Umbilical cord (tissue), 2 donors: ENCODE data around the gene GRN. TPM values are rescaled to one million over a fixed set of nuclear protein-coding genes. Genes with fewer than 3 reads are reported as not detected.
"Not testable (repeated sequence)": the region's sequence is repeated elsewhere in the genome, so short reads cannot be mapped to it uniquely, and the experiment has no call there.

Experiments used
- DNase-seq: peaks from one replicate; pipeline ENCODE4 v3.0.0-alpha.2; 2015; ENCODE audit warnings: low spot score
- total RNA-seq: library from RNA; depleted of rRNA; stranded (reverse); fragments of >200 nt; gene quantifications from one replicate; pipeline ENCODE4 v1.2.3, GENCODE V29; 2014; ENCODE audit warnings: low replicate concordance; ENCODE audit not compliant: insufficient read depth

GRN gene
- total RNA-seq, 1 donor from 2014 or later, result 208 TPM

GRCh38 chr17:44321246-44322120 is 23.6 kb upstream of the GRN start:
- DNase-seq, result no peak

- no peak for DNase-seq
Observed at GRCh38 chr17:44322236-44322895, 22.7 kb upstream of the GRN start.

GRCh38 chr17:44323359-44324091 is 21.6 kb upstream of the GRN start:
- no peak for DNase-seq

- no peak for DNase-seq
Observed at GRCh38 chr17:44324092-44324570, 21.0 kb upstream of the GRN start.

DNA sequence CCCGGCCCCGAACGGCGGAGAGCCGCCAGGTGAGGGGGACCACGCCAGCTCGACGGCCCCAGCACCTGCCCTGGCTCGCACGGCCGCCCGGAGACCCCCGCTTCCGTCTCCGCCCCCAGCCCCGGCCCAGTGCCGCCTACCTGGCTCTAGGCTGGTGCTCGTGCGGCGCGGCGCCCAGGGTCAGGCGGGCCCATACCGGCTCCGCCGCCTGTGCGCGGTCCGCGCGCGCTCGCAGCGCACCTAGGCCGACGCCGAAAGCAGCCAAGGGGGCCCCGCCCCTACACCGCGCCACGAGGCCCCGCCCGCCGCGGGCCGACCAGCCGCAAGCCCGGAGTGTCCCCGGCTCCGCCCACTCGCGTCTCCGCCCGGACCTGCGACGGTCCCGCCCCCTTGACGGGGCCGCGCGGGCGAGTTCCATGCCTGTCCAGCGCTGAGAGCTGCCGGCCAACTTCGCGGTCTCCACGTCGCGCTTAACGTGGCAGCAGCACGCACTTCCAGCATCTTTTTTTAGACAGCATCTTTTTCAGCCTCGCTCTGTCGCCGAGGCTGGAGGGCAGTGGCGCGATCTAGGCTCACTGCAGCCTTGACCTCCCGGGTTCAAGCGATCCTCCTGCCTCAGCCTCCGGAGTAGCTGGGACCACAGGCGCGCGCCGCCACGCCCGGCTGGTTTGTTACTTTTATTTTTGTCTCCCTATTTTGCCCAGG is 20.4 kb upstream of the GRN start, which contains the start of gene SLC25A39:
TSS of gene SLC25A39 (minus strand) at position 253 of the 705 bp plus-strand sequence. CDS start 1,261 bp downstream, outside the sequence.
- peak; percentile 95 for DNase-seq

DNA sequence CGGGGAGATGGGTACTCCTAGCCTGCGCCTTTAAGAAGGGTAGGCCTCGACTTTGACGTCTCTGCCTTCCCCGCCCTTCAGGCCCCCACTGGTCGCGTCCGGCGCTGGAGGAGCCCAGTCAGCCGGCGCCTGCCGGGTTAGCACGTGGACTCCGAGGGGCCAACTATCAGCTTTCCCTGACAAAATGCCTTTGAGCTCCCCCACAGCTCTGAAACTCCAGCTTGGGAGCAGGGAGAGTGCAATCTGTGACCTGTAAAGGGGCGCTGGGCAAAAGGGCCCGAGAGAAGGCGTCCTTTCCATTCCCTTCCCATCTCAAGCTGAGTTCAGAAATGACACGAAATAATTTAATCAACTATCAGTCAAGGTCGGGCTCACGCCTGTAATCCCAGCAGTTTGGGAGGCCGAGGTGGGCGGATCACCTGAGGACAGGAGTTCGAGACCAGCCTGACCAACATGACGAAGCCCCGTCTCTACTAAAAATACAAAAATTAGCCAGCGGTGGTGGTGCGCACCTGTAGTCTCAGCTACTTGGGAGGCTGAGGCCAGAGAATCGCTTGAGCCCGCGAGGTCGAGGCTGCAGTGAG is 18.1 kb upstream of the GRN start:
- DNase-seq, result peak; percentile 99

- DNase-seq, result no peak
Observed at GRCh38 chr17:44327715-44328449, 17.2 kb upstream of the GRN start.

- DNase-seq, result not testable (repeated sequence)
Observed at GRCh38 chr17:44329516-44329915, 15.6 kb upstream of the GRN start.

DNA sequence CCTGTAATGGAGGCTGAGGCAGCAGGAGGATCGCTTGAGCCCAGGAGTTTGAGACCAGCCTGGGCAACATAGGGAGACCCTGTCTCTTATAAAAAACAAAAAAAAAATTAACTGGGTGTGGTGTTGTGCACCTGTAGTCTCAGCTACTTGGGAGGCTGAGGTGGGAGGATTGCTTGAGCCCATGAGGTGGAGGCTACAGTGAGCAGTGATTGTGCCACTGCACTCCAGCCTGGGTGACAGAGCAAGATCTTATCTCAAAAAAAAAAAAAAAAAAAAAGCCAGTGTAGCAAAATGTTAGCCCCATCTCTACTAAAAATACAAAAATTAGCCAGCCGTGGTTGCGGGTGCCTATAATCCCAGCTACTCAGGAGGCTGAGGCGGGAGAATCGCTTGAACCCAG is 14.8 kb upstream of the GRN start:
- not testable (repeated sequence) for DNase-seq

DNA sequence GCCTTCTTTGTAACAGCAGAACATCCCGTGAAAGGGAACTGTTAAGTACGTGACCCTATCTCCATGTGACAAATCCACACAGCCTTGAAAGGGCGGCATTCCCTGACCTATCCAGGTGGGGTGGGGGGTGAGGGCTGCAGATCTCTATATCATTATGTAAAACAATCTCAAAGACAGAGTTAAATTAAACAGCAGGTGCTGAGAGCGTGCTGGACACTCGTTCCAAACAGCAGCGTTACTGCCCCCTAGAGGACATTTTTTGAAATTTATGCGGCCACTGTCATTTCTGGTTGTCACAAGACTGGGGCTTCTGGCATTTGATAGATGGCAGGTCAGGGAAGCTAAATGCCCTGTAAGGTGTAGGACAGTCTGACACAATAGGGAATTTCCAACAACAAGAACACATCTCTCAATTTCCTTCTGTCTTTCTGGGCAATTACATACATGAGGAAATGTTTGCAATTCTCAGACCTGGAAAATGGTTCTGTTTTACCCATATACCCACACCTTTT is 13.8 kb upstream of the GRN start:
- peak; percentile 73 for DNase-seq

DNA sequence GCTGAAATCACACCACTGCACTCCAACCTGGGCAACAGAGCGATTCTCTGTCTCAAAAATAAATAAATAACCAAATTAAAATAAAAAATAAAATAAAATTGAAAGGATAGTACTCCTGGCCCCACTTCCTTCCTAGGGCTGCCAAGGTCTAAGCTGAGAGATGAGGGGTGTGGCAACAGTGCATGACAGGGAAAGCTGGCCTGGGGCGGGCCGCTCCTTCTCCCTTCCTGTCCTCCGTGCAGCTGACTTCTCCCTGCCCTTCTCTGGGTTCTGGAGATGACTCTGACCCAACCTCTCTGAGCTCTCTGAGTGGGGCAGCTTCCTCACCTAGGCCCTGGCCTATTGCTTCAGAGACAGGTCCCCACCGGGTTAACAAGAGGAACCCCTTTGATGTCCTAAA is 11.7 kb upstream of the GRN start:
- no peak for DNase-seq

DNA sequence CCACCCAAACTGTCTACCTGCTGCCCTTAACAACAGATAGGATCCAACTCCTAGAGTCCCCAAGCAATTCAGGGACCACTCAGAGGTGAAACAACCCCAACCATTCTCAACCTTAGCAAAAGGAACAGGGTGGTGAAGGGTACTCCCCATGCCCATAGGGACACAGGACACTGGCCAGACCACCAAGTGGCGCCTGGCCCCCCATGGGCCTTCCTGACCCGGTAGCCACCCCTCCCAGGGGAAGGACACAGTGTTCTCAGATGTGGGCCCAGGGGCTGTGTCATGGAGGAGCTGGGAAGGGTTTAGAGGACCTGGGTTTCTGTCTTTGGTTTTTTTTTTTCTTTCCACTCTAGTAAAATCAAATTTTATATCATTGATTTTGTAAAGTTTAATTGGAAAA is 10.8 kb upstream of the GRN start:
- DNase-seq, result no peak

DNA sequence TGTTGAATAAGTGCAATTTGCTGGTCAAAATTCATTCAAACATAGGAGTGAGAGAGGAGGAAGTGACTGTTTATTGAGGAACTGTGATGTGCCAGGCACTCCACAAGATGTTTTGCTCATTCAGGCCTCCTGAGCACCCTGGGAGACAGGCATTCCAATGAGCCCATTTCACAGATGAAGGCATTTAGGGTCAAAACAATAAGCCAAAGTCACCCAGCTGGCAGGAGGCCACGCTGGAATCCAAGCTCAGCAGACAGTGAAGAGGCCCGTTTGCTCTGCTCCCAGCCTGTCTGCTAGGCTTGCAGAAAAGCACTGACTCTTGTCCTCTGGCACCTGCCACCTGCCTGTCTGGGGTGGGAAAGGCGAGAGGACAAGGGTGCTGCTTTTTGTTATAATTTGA is 10.4 kb upstream of the GRN start:
- DNase-seq, result no peak

GRCh38 chr17:44335564-44335963 is 9.5 kb upstream of the GRN start:
- DNase-seq, result no peak

GRCh38 chr17:44335968-44336367 is 9.1 kb upstream of the GRN start:
- DNase-seq, result no peak

DNA sequence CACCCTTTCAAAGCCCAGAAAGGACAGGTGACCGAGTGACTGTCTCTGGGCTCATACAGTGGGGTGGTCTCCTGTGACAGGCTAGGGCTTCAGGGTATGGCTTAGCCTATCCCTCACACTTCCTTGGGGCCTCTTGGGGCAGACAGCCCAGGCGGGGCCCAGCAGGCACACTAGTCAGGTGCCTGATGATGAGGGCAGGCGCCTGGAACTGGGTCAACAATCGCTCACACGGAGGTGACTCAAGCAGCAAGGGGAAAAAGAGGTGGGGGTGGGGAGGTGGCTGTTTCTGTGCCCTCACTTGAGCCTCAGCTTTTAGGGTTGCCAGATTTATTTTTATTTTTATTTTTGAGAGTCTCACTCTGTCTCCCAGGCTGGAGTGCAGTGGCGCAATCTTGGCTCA is 6.4 kb upstream of the GRN start:
- no peak for DNase-seq

GRCh38 chr17:44340553-44340952 is 4.5 kb upstream of the GRN start:
- DNase-seq, result not testable (repeated sequence)

DNA sequence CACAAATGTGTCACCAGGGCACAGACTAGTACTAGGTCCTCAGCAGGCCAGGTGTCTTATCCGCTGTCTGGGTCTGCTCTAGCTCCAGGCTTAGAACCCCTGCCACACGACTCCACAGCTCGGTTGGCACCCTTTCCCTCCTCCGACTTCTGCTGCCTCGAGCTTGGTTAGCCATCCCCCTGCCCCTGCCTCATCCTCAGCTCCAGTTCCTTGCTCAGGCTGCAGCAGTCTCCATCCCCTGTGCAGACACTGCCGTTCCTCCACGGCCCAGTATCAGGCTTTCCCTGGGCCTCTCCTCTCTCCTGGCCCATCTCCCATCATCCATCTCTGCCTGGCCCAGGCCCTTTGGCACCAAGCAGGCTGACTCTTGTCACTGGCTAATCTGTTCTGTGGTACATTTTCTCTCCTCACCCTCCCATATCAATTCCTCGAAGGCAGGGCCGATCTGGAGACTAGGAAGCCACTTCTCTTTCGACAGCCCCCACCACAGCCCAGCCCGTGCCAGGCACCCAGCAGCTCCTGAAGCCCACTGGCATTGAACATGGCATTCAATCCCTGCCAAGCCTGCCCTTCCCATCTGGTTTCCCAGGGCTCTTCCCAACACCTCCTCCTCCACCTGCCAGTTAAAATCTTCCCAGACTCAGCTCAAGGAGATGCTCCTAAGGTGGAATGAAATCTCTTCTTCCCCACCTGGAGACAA is 1.4 kb upstream of the GRN start:
- no peak for DNase-seq

DNA sequence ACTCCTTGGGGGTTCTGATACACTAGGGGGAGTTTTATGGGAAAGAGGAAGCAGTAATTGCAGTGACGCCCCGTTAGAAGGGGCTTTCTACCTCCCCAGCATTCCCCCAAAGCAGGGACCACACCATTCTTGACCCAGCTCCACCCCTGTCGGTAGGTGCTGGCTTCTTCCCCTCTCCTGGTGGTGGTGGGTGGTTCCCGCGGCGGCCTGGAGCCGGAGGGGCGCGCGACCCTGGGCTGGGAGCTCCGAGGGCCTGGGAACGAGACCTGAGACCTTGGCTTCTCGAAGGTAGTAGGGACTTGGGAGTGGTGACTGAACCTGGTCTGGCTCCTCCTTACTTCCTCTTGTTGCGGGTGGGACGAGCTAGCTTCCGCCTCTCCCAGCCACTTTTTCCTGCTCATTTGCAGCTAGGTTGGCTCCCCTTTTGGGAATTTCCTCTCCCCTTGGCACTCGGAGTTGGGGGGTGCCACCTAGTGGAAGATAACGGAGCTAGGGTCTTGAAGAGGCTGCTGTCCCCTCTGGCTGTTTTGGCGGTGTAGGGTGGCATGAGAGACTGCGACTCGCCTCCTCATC is 438 bp downstream of the GRN start:
- DNase-seq, result peak; percentile 74
